Type B pancreatic cell (in vitro differentiated cells): ENCODE measurements around the gene TIMP2. TPM values are rescaled to one million over a fixed set of nuclear protein-coding genes. Genes with fewer than 3 reads are reported as not detected.

Source experiments
- DNase-seq: peaks from one replicate; pipeline ENCODE4 v3.0.0; 2021; ENCODE audit warnings: mixed read lengths; ENCODE audit not compliant: unreplicated experiment; ENCODE audit errors: extremely low spot score
- H3K27ac Mint-ChIP-seq: 2 replicates; pipeline ENCODE4 v1.8.0; 2021; ENCODE audit warnings: mild to moderate bottlenecking, mixed read lengths
- H3K27me3 Mint-ChIP-seq: 2 replicates; pipeline ENCODE4 v1.8.0; 2021; ENCODE audit warnings: mixed read lengths
- H3K36me3 Mint-ChIP-seq: 2 replicates; pipeline ENCODE4 v1.8.0; 2021; ENCODE audit warnings: mixed read lengths
- H3K4me1 Mint-ChIP-seq: one replicate; pipeline ENCODE4 v1.8.0; 2021; ENCODE audit warnings: mixed read lengths; ENCODE audit not compliant: unreplicated experiment
- H3K4me3 Mint-ChIP-seq: 2 replicates; pipeline ENCODE4 v1.8.0; 2021; ENCODE audit warnings: mild to moderate bottlenecking, mixed read lengths
- H3K9me3 Mint-ChIP-seq: 2 replicates; pipeline ENCODE4 v1.8.0; 2021; ENCODE audit warnings: mixed read lengths
- CTCF ChIP-seq: fragments of 200-600 bp; sonication (generic); conservative IDR thresholded peaks from 2 replicates; pipeline ENCODE4 v1.5.0; 2021; ENCODE audit warnings: antibody characterized with exemption, mild to moderate bottlenecking
- total RNA-seq: library from RNA; stranded (reverse); gene quantifications from 2 replicates; pipeline ENCODE4 v1.2.1, GENCODE V29; 2021; ENCODE audit warnings: low replicate concordance

The TIMP2 gene
- total RNA-seq, 1 donor from 2014 or later = 125 TPM

GRCh38 chr17:78821961-78822360 is 103.2 kb downstream of the TIMP2 start:
- no peaks in the 10 kb centered on the region for H3K4me1 Mint-ChIP-seq

GRCh38 chr17:78820841-78821240 is 104.3 kb downstream of the TIMP2 start:
- Mint-ChIP-seq H3K4me3 (no peak overlapping the region), H3K27ac (no peak overlapping the region), H3K36me3 (peaks cover 32% of the 10 kb centered on the region), H3K4me1 (no peaks in the 10 kb centered on the region), H3K9me3 (no peaks in the 10 kb centered on the region), H3K27me3 (no peaks in the 10 kb centered on the region)
- TF ChIP-seq CTCF = no peak
- DNase-seq = no peak

More at GRCh38 chr17:78821961-78822360, 103.2 kb downstream of the TIMP2 start:
- TF ChIP-seq CTCF = no peak
- no peak overlapping the region for H3K27ac Mint-ChIP-seq
- H3K27me3 Mint-ChIP-seq = no peaks in the 10 kb centered on the region
- no peak overlapping the region for H3K4me3 Mint-ChIP-seq
- no peaks in the 10 kb centered on the region for H3K9me3 Mint-ChIP-seq
- peaks cover 30% of the 10 kb centered on the region for H3K36me3 Mint-ChIP-seq
- DNase-seq = no peak

GRCh38 chr17:78819806-78820792 is 105.1 kb downstream of the TIMP2 start:
- peaks cover 35% of the 10 kb centered on the region for H3K36me3 Mint-ChIP-seq
- no peaks in the 10 kb centered on the region for H3K9me3 Mint-ChIP-seq
- H3K4me1 Mint-ChIP-seq = no peaks in the 10 kb centered on the region
- no peak overlapping the region for H3K27ac Mint-ChIP-seq
- H3K4me3 Mint-ChIP-seq = no peak overlapping the region
- no peak for DNase-seq
- TF ChIP-seq CTCF = no peak
- H3K27me3 Mint-ChIP-seq = no peaks in the 10 kb centered on the region

GRCh38 chr17:78819402-78819801 is 105.8 kb downstream of the TIMP2 start:
- Mint-ChIP-seq H3K4me3 (no peak overlapping the region), H3K9me3 (no peaks in the 10 kb centered on the region), H3K27me3 (no peaks in the 10 kb centered on the region), H3K36me3 (peaks cover 30% of the 10 kb centered on the region), H3K27ac (no peak overlapping the region), H3K4me1 (no peaks in the 10 kb centered on the region)
- TF ChIP-seq CTCF = no peak
- no peak for DNase-seq

- TF ChIP-seq CTCF = no peak
These were observed 106.3 kb downstream of the TIMP2 start for GRCh38 chr17:78818932-78819331.

More at GRCh38 chr17:78818932-78819331, 106.3 kb downstream of the TIMP2 start:
- H3K27me3 Mint-ChIP-seq = no peaks in the 10 kb centered on the region
- no peak overlapping the region for H3K27ac Mint-ChIP-seq
- H3K4me1 Mint-ChIP-seq = no peaks in the 10 kb centered on the region
- H3K36me3 Mint-ChIP-seq = peaks cover 33% of the 10 kb centered on the region
- no peak for DNase-seq
- H3K9me3 Mint-ChIP-seq = no peaks in the 10 kb centered on the region
- no peak overlapping the region for H3K4me3 Mint-ChIP-seq
